ENCODE results near the gene NCAN. TPM values are rescaled to one million over a fixed set of nuclear protein-coding genes. Genes with fewer than 3 reads are reported as not detected.

Gene NCAN
- total and polyA plus RNA-seq, 2 of the 13 experiments (the other 11 are each of a cell fraction or from before 2014, with no cell fraction given): not detected

GRCh38 chr19:19280561-19280960 lies 68.8 kb downstream of the NCAN start:
- H3K4me3 ChIP-seq (replicated peaks in 1 of 3; ENCODE audit: insufficient read depth in 1 of 3, low read depth in 2 of 3, low read length in 3 of 3): no peak overlapping the region
- no TSS peak for BruUV-seq (replicated peaks)
- FAIRE-seq (no peak), ATAC-seq (no peak), DNase-seq (ENCODE audit: low spot score) (no peak)
- no peaks in the 10 kb centered on the region for H3K27me3 ChIP-seq (ENCODE audit: control insufficient read depth in 1 of 2, insufficient read depth in 2 of 2, low read length in 2 of 2)
- no peak overlapping the region for H3K9ac ChIP-seq (ENCODE audit: insufficient read depth, low read depth, low read length)
- no peaks in the 10 kb centered on the region for H3K79me2 ChIP-seq (ENCODE audit: insufficient read depth, low read length)
- 94% methylated on average over 12 of the region's 16 CpGs for WGBS (ENCODE audit: low lambda C conversion rate)
- ChIA-PET CTCF (ENCODE audit: low intra/inter-chr PET ratio, low total read pairs) (no interaction called here), POLR2A (no interaction called here)
- TF ChIP-seq KLF12 (CRISPR knock-in tag; IDR thresholded peaks at IDR 0.05; ENCODE audit: borderline replicate concordance) (no peak), ZNF713 (CRISPR knock-in tag; IDR thresholded peaks at IDR 0.05) (no peak)
- in situ Hi-C loops (cut with HindIII; ENCODE audit: extremely low pct_ligation_motif_present, low pct_unique_long_range_greater_than_20kb): no loop called here
- H3K4me1 ChIP-seq (ENCODE audit: insufficient read depth, low read length): no peaks in the 10 kb centered on the region
- no peaks in the 10 kb centered on the region for H4K20me1 ChIP-seq (ENCODE audit: insufficient read depth, low read length)
- H3K36me3 ChIP-seq (replicated peaks in 1 of 2; ENCODE audit: control insufficient read depth in 1 of 2, insufficient read depth in 2 of 2, low read length in 2 of 2): peaks cover 14 to 45% of the 10 kb centered on the region in 2 experiments; a peak in 4 of 5 replicates
- no peak overlapping the region for H3K4me2 ChIP-seq (ENCODE audit: low read depth, low read length)
- intact Hi-C loops (cut with micrococcal nuclease; ENCODE audit: unreplicated experiment): no loop called here
- H3K27ac ChIP-seq (ENCODE audit: extremely low read length, insufficient read depth, low read length): no peak overlapping the region
- no peak overlapping the region for H2AFZ ChIP-seq (ENCODE audit: low read length)
- H3K9me3 ChIP-seq (ENCODE audit: low read length): no peaks in the 10 kb centered on the region

- Histone ChIP-seq H3K4me3 (replicated peaks in 1 of 3; ENCODE audit: insufficient read depth in 1 of 3, low read depth in 2 of 3, low read length in 3 of 3) (no peak overlapping the region), H3K27me3 (ENCODE audit: control insufficient read depth in 1 of 2, insufficient read depth in 2 of 2, low read length in 2 of 2) (no peaks in the 10 kb centered on the region), H3K4me2 (ENCODE audit: low read depth, low read length) (no peak overlapping the region), H4K20me1 (ENCODE audit: insufficient read depth, low read length) (no peaks in the 10 kb centered on the region), H3K36me3 (replicated peaks in 1 of 2; ENCODE audit: control insufficient read depth in 1 of 2, insufficient read depth in 2 of 2, low read length in 2 of 2) (peaks cover 7 to 31% of the 10 kb centered on the region in 2 experiments; a peak in 4 of 5 replicates), H3K79me2 (ENCODE audit: insufficient read depth, low read length) (no peaks in the 10 kb centered on the region), H3K27ac (ENCODE audit: extremely low read length, insufficient read depth, low read length) (no peak overlapping the region), H3K4me1 (ENCODE audit: insufficient read depth, low read length) (no peaks in the 10 kb centered on the region), H3K9me3 (ENCODE audit: low read length) (no peaks in the 10 kb centered on the region), H2AFZ (ENCODE audit: low read length) (no peak overlapping the region), H3K9ac (ENCODE audit: insufficient read depth, low read depth, low read length) (no peak overlapping the region)
- in situ Hi-C loops (cut with HindIII; ENCODE audit: extremely low pct_ligation_motif_present, low pct_unique_long_range_greater_than_20kb): no loop called here
- ChIA-PET CTCF (ENCODE audit: low intra/inter-chr PET ratio, low total read pairs) (no interaction called here), POLR2A (no interaction called here)
- 95% methylated on average over 10 of the region's 10 CpGs for WGBS (ENCODE audit: low lambda C conversion rate)
- TF ChIP-seq, protein P1, sequence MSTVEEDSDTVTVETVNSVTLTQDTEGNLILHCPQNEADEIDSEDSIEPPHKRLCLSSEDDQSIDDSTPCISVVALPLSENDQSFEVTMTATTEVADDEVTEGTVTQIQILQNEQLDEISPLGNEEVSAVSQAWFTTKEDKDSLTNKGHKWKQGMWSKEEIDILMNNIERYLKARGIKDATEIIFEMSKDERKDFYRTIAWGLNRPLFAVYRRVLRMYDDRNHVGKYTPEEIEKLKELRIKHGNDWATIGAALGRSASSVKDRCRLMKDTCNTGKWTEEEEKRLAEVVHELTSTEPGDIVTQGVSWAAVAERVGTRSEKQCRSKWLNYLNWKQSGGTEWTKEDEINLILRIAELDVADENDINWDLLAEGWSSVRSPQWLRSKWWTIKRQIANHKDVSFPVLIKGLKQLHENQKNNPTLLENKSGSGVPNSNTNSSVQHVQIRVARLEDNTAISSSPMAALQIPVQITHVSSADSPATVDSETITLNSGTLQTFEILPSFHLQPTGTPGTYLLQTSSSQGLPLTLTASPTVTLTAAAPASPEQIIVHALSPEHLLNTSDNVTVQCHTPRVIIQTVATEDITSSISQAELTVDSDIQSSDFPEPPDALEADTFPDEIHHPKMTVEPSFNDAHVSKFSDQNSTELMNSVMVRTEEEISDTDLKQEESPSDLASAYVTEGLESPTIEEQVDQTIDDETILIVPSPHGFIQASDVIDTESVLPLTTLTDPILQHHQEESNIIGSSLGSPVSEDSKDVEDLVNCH (CRISPR knock-in tag; IDR thresholded peaks at IDR 0.05): no peak
- TF ChIP-seq, protein P2, sequence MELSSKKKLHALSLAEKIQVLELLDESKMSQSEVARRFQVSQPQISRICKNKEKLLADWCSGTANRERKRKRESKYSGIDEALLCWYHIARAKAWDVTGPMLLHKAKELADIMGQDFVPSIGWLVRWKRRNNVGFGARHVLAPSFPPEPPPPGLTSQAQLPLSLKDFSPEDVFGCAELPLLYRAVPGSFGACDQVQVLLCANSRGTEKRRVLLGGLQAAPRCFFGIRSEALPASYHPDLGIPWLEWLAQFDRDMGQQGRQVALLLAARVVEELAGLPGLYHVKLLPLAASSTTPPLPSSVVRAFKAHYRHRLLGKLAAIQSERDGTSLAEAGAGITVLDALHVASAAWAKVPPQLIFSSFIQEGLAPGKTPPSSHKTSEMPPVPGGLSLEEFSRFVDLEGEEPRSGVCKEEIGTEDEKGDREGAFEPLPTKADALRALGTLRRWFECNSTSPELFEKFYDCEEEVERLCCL (CRISPR knock-in tag; IDR thresholded peaks at IDR 0.05; ENCODE audit: borderline replicate concordance): no peak
- TF ChIP-seq ARHGAP35 (CRISPR knock-in tag; IDR thresholded peaks at IDR 0.05; ENCODE audit: borderline replicate concordance): no peak
- no peak for TF ChIP-seq NCOA2 (CRISPR knock-in tag; IDR thresholded peaks at IDR 0.05)
- no peak for TF ChIP-seq HNF4A (CRISPR knock-in tag; IDR thresholded peaks at IDR 0.05)
- no peak for TF ChIP-seq ZIK1 (CRISPR knock-in tag; IDR thresholded peaks at IDR 0.05; ENCODE audit: borderline replicate concordance, low read depth)
- no peak for TF ChIP-seq FLYWCH1 (CRISPR knock-in tag; IDR thresholded peaks at IDR 0.05)
- no peak for TF ChIP-seq ZNF354B (CRISPR knock-in tag; IDR thresholded peaks at IDR 0.05)
- no peak for TF ChIP-seq HNRNPK (IDR thresholded peaks at IDR 0.05; ENCODE audit: low read depth, low read length, poor library complexity, severe bottlenecking)
- TF ChIP-seq TAF1 (CRISPR knock-in tag; IDR thresholded peaks at IDR 0.05): no peak
- TF ChIP-seq ELF1 (CRISPR knock-in tag; IDR thresholded peaks at IDR 0.05): no peak
- TF ChIP-seq ZNF430 (CRISPR knock-in tag; IDR thresholded peaks at IDR 0.05): no peak
- DNase-seq (ENCODE audit: low spot score) (no peak), FAIRE-seq (no peak), ATAC-seq (no peak)
- BruUV-seq (replicated peaks): no TSS peak
- intact Hi-C loops (cut with micrococcal nuclease; ENCODE audit: unreplicated experiment): no loop called here
Observed at GRCh38 chr19:19285686-19286085, 73.9 kb downstream of the NCAN start.

All from HepG2 (cell line).